NCI-H1105 (cell line): ENCODE data around the gene CHODL.

Experiments
- DNase-seq: peaks from one replicate; lab custom pipeline; 2025; lab: John Stamatoyannopoulos, UW

CHODL gene

DNA sequence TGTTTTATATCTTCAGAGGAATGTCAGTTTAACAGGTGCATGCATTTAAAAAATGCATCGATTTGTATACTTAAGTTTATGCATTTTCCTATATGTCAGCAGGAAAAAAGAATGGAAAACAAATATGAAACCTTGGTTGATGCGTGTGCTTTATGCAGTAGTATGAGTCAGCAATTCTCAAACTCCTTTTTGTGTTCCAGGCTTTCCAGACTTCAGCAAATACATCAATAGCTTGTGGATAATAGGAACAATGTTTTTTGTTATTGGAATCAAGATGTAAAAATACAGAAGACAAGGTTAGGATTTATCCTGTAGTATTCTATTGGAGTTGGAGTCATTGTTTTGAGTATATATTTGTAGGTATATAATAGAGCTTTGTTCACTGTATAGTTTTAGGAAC lies 45.2 kb downstream of the CHODL start:
- no peak for DNase-seq

DNA sequence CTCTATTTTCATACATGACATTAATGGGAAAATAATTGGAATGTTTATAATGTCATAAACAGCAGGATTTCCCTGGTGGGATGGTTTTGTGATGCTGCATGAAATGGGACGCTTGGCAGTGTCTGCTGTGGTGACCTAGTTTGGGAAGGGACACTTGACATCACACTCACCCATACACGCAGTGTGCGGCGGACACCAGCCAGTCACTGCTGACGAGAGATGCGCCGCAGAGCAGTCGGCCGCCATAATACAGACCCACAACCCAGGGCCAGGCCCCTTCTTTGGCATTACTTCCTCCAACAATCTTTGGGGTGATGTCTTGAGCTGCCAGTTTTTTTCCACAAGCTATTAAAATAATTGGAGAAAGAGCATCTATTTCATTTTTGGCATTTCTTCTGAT lies 49.5 kb downstream of the CHODL start:
- no peak for DNase-seq

DNA sequence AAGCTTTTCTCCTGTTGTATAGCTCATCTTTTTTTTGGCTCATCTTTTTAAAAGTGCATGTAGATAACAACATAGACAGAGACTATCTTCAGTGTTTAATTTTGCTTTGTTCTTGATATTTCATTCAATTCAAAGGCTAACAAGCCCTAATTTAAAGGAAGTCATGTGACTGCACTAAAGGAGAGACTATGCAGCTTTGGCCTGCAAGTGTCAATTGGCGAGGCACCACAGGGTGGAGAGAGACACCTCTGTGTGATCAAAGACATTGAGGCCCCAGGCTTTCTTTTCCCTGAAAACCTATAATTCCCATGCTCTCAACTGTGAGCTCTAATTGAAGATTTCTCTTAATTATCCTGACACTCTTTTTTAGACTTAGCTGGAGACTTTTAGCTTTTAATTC lies 53.6 kb downstream of the CHODL start:
- no peak for DNase-seq
